GM12878 (cell line): Measurements from ENCODE around the gene ERCC3. TPM values are rescaled to one million over a fixed set of nuclear protein-coding genes. Genes with fewer than 3 reads are reported as not detected.

Experiments
- ATAC-seq: fragments of 200-7000 bp; cut with Tn5 transposase; 3 replicates; pipeline ENCODE4 v1.9.1; 2020; ENCODE audit warnings: mild to moderate bottlenecking, moderate library complexity
- BruUV-seq: library from RNA; stranded (reverse); fragments of 400-500 nt; replicated peaks from 2 replicates; lab custom pipeline; 2021; lab: Mats Ljungman, UMichigan
- CTCF ChIA-PET: fragments of 300-600 bp; sonication (Branson Sonifier 250); formaldehyde crosslinking; extraction: SDS; loops from one replicate; lab custom pipeline; 2021; ENCODE audit warnings: inconsistent platforms; lab: Yijun Ruan, JAX
- POLR2A ChIA-PET: fragments of 350-600 bp; formaldehyde crosslinking; extraction: SDS; loops from one replicate; lab custom pipeline; 2021; ENCODE audit warnings: inconsistent platforms; lab: Charles Lee
- RAD21 ChIA-PET: fragments of 300-600 bp; sonication (Branson Sonifier 250); formaldehyde crosslinking; loops from one replicate; lab custom pipeline; 2023; ENCODE audit warnings: antibody characterized with exemption; ENCODE audit not compliant: unreplicated experiment; lab: Charles Lee
- SMC1A ChIA-PET: fragments of 300-600 bp; sonication (Branson Sonifier 250); formaldehyde crosslinking; loops from one replicate; lab custom pipeline; 2023; ENCODE audit not compliant: unreplicated experiment, uncharacterized antibody; lab: Charles Lee
- DNase-seq: peaks from one replicate; pipeline ENCODE4 v3.0.0-alpha.2; 2011; ENCODE audit warnings: low read depth, low spot score
- FAIRE-seq: peaks from 3 replicates; lab custom pipeline; 2011; peaks lifted over from hg19 to GRCh38; lab: Jason Lieb, UNC
- H2AFZ ChIP-seq: 2 replicates; pipeline ENCODE4 v1.6.0; 2011; ENCODE audit warnings: low read depth, low read length, control low read depth; ENCODE audit not compliant: control insufficient read depth
- H3K27ac ChIP-seq: 2 replicates; pipeline ENCODE4 v1.5.1; 2011; ENCODE audit warnings: control low read depth; ENCODE audit not compliant: control insufficient read depth, insufficient read depth
- H3K27me3 ChIP-seq, 2 experiments: replicated peaks in 1 of 2; 2 replicates each; pipeline versions ENCODE4 v1.6.0 to v1.6.1; 2011; ENCODE audit warnings: low read length in 1 of 2; ENCODE audit not compliant: control insufficient read depth in 2 of 2, insufficient read depth in 2 of 2
- H3K36me3 ChIP-seq, 2 experiments: 2 replicates each; pipeline ENCODE4 v1.5.1; 2011; ENCODE audit warnings: low read length in 1 of 2; ENCODE audit not compliant: control insufficient read depth in 2 of 2, insufficient read depth in 2 of 2
- H3K4me1 ChIP-seq: 2 replicates; pipeline ENCODE4 v1.6.1; 2011; ENCODE audit warnings: mild to moderate bottlenecking, low read length, moderate library complexity, mixed read lengths; ENCODE audit not compliant: control insufficient read depth, insufficient read depth
- H3K4me2 ChIP-seq: 2 replicates; pipeline ENCODE4 v1.6.0; 2011; ENCODE audit warnings: control low read depth; ENCODE audit not compliant: control insufficient read depth, insufficient read depth
- H3K4me3 ChIP-seq: fragments of 200-600 bp; sonication (generic); 2 replicates; pipeline ENCODE4 v1.5.1; 2016
- H3K79me2 ChIP-seq: 2 replicates; pipeline ENCODE4 v1.6.0; 2011; ENCODE audit warnings: low read length; ENCODE audit not compliant: control insufficient read depth, insufficient read depth
- H3K9ac ChIP-seq: 2 replicates; pipeline ENCODE4 v1.8.0; 2011; ENCODE audit warnings: low read length, control low read depth, mixed read lengths; ENCODE audit not compliant: control insufficient read depth, insufficient read depth
- H3K9me3 ChIP-seq: replicated peaks from 3 replicates; pipeline ENCODE4 v1.5.1; 2011; ENCODE audit warnings: mild to moderate bottlenecking, low read length; ENCODE audit not compliant: control insufficient read depth, insufficient read depth
- H4K20me1 ChIP-seq: 2 replicates; pipeline ENCODE4 v1.6.0; 2011; ENCODE audit not compliant: control insufficient read depth, insufficient read depth
- NRF1 ChIP-seq: conservative IDR thresholded peaks from 2 replicates; pipeline ENCODE4 v1.6.1; 2011; ENCODE audit warnings: mild to moderate bottlenecking, low read depth, low read length, improper control_type of control experiment
- ZNF217 ChIP-seq: fragments of 450-650 bp; IDR thresholded peaks from 2 replicates; pipeline ENCODE4 v1.6.1; 2017; ENCODE audit warnings: antibody characterized with exemption, mild to moderate bottlenecking
- in situ Hi-C: fragments of 300-500 bp; cut with MboI; formaldehyde crosslinking; loops from 9 replicates; pipeline ENCODE4 v1.14.3; 2018; ENCODE audit warnings: mixed read lengths
- intact Hi-C: fragments of 100-400 bp; cut with micrococcal nuclease; formaldehyde crosslinking; loops from one replicate; pipeline ENCODE4 v1.14.2; 2022; ENCODE audit not compliant: unreplicated experiment
- polyA plus RNA-seq, 11 experiments: library from polyadenylated mRNA; depleted of rRNA in 4 of 11; unstranded in 6 of 11; stranded (reverse) in 5 of 11; fragments of >200 nt; fragmentation: Nextera tagmentation in 4 of 11; fragmentation: Illumina TruSeq in 1 of 11; extraction: Ambion mirVana in 4 of 11; extraction: Trizol in 1 of 11; gene quantifications; 1 replicate in 1 of 11; 2 replicates in 10 of 11; pipeline versions ENCODE4 v1.2.1 to v1.2.3, GENCODE V29; 2011 to 2016; ENCODE audit warnings: inconsistent platforms in 2 of 11, missing spikeins in 2 of 11, low read depth in 1 of 11
- total RNA-seq, 4 experiments: library from RNA; depleted of rRNA in 3 of 4; stranded (reverse); fragments of >200 nt in 3 of 4; fragmentation: Illumina TruSeq in 1 of 4; extraction: Trizol in 1 of 4; gene quantifications; 2 replicates each; pipeline versions ENCODE4 v1.2.1 to v1.2.3, GENCODE V29; 2013 to 2021
- TF ChIP-seq, protein P1 (sequence below): fragments of 450-650 bp; formaldehyde crosslinking; IDR thresholded peaks from 2 replicates; pipeline ENCODE4 v1.5.0; 2022; ENCODE audit warnings: mild to moderate bottlenecking, missing genetic modification characterization

Gene ERCC3
- total and polyA plus RNA-seq, 10 of the 15 experiments (the other 5 are each of a cell fraction or from before 2014, with no cell fraction given), result 17.1 to 64.8 (median 42.8) TPM

- no peak overlapping the region for H2AFZ ChIP-seq
- RAD21 ChIA-PET, result no interaction called here
- TF ChIP-seq ZNF217, result no peak
- no peak for TF ChIP-seq NRF1
- TF ChIP-seq, protein P1, sequence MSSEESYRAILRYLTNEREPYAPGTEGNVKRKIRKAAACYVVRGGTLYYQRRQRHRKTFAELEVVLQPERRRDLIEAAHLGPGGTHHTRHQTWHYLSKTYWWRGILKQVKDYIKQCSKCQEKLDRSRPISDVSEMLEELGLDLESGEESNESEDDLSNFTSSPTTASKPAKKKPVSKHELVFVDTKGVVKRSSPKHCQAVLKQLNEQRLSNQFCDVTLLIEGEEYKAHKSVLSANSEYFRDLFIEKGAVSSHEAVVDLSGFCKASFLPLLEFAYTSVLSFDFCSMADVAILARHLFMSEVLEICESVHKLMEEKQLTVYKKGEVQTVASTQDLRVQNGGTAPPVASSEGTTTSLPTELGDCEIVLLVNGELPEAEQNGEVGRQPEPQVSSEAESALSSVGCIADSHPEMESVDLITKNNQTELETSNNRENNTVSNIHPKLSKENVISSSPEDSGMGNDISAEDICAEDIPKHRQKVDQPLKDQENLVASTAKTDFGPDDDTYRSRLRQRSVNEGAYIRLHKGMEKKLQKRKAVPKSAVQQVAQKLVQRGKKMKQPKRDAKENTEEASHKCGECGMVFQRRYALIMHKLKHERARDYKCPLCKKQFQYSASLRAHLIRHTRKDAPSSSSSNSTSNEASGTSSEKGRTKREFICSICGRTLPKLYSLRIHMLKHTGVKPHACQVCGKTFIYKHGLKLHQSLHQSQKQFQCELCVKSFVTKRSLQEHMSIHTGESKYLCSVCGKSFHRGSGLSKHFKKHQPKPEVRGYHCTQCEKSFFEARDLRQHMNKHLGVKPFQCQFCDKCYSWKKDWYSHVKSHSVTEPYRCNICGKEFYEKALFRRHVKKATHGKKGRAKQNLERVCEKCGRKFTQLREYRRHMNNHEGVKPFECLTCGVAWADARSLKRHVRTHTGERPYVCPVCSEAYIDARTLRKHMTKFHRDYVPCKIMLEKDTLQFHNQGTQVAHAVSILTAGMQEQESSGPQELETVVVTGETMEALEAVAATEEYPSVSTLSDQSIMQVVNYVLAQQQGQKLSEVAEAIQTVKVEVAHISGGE (CRISPR knock-in tag), result no peak
- TF ChIP-seq, all 136 proteins: peak for 0
- FAIRE-seq (no peak), ATAC-seq (no peak), DNase-seq (no peak)
- ChIA-PET CTCF (interaction anchor here (1.2 kb wide), 1 partner anchor 158 kb away, joined by 4 read pairs; no protein-coding TSS in a partner anchor), POLR2A (no interaction called here), SMC1A (no interaction called here)
- no peak overlapping the region for H3K4me2 ChIP-seq
- H3K36me3 ChIP-seq, result peaks cover 5 to 26% of the 10 kb centered on the region in 2 experiments
- no peak overlapping the region for H3K27ac ChIP-seq
- peaks cover 3% of the 10 kb centered on the region; the same call in 2 of the 3 replicates for H3K9me3 ChIP-seq
- H3K4me1 ChIP-seq, result no peaks in the 10 kb centered on the region
- no peaks in the 10 kb centered on the region for H4K20me1 ChIP-seq
- H3K27me3 ChIP-seq, result no peaks in the 10 kb centered on the region
- no TSS peak for BruUV-seq
- H3K4me3 ChIP-seq, result no peak overlapping the region
- in situ Hi-C loops, result no loop called here
- H3K9ac ChIP-seq, result no peak overlapping the region
- intact Hi-C loops, result no loop called here
- no peaks in the 10 kb centered on the region for H3K79me2 ChIP-seq
Observed at GRCh38 chr2:127321303-127321702, 27.4 kb upstream of the ERCC3 start.
